SIG-M5 treated with dmso at 0.1 percent for 504 hours (cell line): Measurements from ENCODE around the gene UNK.
"Not testable (repeated sequence)": the region's sequence is repeated elsewhere in the genome, so short reads cannot be mapped to it uniquely, and the experiment has no call there.

ENCODE experiments used
- DNase-seq: peaks from one replicate; lab custom pipeline; 2025; ENCODE audit not compliant: unreplicated experiment; lab: John Stamatoyannopoulos, UW

The UNK gene

GRCh38 chr17:75771334-75772281 is 13.0 kb upstream of the UNK start:
- DNase-seq = peak; percentile 25

DNA sequence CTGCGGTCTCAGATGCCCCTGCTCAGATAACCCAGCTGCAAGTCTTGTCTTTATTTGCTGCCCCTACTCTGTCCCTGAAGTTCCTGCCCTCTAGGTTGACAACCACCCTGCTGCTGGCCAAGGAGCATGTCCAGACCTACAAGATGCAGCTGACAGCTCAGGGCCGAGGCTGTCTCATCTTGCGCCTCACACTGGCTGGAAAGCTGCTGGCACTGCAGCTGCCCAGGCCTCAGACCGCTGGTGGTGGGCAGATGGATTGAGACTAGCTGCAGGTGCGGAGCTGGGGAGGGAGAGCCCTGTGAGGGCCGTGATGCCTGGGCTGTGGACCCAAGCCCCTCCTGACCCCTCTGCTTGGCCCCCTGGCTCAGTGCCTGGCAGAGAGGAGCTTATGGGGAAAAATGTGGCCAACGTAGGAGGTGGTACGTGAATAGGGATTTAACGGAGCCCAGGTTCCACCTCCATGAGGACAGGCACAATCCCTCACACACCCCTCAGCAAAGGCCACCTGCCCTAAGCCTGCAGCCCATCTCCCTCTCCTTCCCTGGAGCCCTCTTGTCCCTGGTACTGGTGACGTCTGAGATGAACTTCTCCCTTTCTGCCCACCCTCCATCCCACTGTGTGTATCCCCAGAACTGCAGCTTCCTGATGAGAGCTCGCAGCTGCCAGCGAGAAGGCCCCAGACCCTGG is 11.3 kb upstream of the UNK start:
- no peak for DNase-seq

- DNase-seq = no peak
Observed at GRCh38 chr17:75773808-75774470, 10.7 kb upstream of the UNK start.

DNA sequence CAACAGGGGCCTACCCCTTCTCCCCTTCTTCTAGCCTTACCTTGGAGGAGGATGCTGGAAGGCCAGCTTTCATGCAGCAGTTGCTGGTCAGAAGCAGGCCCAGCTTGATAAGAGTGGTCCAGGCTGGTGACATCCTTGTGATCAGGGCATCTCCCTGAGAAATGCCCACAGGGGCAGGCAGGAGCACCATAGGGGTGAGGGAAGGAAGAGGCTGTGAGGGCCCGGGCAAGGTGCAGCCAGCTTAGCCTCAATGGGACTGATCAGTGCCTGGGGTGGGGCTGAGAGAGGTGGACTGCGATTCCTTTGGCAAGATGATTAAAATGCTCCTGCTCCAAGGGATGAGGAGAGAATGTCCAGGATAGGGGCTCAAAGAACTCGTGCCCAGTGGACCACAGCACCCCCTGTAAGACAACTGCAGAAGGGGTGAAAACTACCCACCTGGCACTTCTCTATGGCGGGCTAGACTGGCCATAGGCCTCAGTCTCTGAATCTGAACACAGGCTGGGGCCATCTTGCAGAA is 10.1 kb upstream of the UNK start:
- DNase-seq = no peak

GRCh38 chr17:75774991-75775668 is 9.5 kb upstream of the UNK start:
- DNase-seq = peak; percentile 57

GRCh38 chr17:75776386-75777295 is 8.0 kb upstream of the UNK start:
- peak; percentile 65 for DNase-seq

DNA sequence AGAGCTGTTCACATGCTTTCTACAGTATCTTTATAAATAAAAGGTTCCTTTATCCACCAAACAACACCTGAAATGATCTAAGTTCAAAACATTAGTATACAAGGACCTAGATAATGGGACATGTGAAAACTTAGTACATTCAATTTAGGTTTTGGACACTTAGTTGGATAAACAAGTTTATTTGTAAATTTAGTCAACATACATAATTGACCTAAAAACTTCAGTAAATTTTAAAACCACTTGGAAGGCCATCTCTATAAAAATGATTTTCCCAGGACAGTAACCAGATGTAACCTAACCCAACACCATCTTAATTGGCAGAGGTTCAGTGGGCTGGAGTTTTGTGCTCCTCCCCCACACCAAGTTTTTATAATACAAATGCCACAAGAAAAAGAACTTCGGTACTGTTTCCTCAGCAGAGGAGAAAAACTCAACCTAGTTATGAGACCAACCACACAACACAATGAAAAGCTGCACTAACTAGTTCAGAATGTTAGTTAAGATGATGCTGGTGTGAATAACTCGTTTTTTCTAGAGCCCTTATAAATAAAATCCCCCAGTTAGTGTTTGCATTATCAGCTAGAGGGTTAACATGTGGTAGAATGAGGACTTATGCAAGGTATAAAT is 7.2 kb upstream of the UNK start:
- no peak for DNase-seq

GRCh38 chr17:75778066-75778860 is 6.3 kb upstream of the UNK start:
- not testable (repeated sequence) for DNase-seq

DNA sequence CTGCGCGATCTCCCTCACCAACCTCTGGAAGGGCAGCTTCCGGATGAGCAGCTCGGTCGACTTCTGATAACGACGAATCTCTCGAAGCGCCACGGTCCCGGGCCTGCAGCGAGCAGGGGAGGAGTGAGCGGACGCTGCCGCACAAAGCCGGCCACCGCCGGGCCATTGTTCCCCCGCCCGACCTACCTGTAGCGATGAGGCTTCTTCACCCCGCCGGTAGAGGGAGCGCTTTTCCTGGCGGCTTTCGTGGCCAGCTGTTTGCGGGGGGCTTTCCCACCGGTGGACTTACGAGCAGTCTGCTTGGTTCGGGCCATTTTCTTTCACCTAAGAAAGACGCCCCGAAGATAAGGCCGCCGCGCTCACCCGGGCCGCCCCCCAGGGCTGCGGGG is 5.8 kb upstream of the UNK start:
- peak; percentile 74 for DNase-seq

DNA sequence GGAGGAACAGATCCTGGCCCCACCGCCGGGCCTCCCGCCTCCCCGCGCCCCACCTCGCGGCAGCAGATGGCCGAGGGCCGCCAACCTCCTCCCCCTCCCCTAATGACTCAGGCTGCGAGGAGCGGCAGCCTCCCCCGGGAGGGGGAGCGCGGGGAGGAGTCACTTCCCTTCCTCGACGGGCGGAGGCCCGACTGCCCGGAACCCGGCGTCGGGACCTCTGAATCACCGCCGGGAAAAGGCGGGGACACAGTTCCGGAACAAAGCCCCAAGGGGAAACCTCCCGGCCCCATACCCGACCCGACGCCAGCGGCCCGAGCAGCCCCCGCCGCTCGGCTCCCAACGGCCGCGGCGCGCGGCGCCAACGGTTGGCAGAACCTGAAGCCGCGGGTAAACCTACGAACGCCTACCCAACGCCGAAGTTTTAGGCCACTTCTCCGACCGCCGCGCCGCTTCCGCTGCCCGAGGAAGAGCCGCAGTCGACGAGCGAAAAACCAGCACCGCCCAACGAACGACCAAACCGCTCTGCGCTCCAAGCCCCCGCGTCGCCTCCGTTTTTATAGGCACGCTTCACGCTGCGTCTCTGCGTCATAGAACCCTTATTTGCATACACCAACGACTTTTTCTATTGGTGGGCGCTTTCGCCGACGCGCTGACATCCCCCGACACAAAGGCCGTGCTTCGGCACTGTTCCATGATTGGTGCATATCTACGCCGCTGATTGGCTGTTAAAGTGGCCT is 5.2 kb upstream of the UNK start:
- peak; percentile 100 for DNase-seq

DNA sequence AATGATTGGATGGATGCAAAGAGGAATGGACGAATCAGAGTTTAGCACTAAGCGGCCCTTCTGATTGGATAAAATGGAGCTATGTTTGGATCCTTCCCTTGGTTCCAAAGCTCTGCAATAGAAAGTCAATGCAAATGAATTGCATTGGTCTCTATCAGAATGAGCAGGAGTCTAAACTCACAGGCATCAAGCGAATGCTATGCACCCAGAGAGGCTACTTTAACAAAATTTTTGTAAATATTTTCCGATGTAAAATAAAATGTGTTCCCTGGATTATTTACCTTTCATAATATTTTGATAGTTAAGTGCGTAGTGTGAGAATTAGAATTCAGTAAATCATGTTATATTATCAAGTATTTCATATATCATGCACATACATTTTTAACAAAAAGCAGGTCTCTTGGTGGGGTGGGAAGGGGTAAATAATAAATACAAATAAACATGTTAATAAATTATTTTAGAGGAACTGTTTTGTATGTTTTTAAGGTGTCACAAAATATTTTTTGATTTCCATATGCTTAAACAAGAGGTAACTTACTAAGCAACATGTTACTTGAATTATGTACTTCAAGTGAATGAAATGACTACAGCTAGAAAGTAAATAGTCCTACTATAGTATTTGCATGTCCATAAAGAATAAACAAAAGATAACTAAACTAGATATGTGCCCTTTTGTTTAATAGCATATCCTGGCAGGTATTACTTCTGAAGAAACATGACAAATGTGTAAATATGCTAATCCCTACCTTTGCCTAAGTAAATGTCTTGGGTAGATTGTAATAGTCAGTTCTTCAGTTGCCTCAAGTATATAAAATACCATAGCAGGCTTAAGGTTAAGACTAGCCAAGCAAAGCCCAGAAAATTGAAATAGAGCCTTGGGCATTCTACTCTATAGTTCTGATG is 4.4 kb upstream of the UNK start:
- no peak for DNase-seq

- DNase-seq = peak; percentile 99
Observed at GRCh38 chr17:75783069-75783783, 1.4 kb upstream of the UNK start.

GRCh38 chr17:75783803-75784472 is 668 bp upstream of the UNK start:
- DNase-seq = no peak

GRCh38 chr17:75785016-75785890 is 647 bp downstream of the UNK start:
- DNase-seq = peak; percentile 87

DNA sequence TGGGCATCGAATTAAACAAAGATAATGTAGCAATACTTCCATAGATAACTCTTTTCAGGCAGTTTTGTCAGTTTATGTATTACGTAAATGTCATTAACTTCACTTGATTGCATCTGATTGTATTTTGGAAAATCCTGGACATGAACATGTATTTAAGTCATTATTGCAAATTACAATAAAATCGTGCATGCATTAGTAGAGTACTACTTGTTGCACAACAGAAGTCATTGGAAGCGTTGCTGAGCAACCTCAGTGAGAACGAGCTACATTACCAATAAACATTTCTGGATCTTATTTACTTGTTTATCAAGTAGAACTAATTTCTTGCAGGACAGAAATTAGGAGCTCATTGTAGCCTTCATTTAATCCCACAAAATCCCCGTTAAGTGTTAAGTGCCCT is 6.6 kb downstream of the UNK start:
- no peak for DNase-seq
